Islet precursor cell (in vitro differentiated cells): ENCODE data around the gene KRTAP5-9.

Source experiments
- DNase-seq: peaks from one replicate; pipeline ENCODE4 v3.0.0-alpha.2; 2018

Gene KRTAP5-9, protein sequence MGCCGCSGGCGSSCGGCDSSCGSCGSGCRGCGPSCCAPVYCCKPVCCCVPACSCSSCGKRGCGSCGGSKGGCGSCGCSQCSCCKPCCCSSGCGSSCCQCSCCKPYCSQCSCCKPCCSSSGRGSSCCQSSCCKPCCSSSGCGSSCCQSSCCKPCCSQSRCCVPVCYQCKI

DNA sequence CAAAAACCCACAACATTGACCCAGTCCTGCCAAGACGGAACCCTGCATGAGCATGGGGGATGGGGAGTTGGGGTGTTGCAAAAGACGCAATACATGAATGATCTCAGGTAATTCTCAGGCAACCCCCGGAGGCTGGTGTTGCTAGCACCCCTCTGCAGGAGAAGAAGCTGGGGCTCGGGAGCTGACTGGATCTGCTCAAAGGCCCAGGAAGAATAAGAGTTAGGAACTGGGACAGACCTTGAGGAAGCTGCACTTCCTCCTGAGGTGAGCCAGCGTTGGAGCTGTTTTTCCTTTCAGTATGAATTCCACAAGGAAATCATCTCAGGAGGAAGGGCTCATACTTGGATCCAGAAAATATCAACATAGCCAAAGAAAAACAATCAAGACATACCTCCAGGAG lies at the start of gene KRTAP5-9:
TSS of gene KRTAP5-9 (plus strand) at position 301 of the 400 bp plus-strand sequence. CDS start 238 bp downstream, outside the sequence.
- peak; percentile 34 for DNase-seq

DNA sequence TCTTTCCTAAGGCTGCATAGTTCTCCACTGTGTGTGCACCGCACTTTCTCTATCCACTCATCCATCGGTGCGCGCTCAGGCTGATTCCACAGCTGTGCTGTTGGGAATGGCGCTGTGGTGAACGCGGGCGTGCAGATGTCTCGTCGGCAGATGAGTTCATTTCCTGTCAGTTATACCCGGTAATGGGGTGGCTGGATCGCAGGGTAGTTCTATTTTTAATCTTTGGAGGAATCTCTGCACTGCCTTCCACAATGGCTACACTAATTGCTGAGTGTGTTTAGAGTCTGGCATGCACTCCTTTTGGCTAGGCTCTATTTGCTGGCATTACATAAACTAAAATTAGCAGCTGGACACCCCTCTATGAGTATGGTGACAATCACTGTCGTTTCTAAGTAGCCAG lies 49.1 kb upstream of the KRTAP5-9 start:
- no peak for DNase-seq

DNA sequence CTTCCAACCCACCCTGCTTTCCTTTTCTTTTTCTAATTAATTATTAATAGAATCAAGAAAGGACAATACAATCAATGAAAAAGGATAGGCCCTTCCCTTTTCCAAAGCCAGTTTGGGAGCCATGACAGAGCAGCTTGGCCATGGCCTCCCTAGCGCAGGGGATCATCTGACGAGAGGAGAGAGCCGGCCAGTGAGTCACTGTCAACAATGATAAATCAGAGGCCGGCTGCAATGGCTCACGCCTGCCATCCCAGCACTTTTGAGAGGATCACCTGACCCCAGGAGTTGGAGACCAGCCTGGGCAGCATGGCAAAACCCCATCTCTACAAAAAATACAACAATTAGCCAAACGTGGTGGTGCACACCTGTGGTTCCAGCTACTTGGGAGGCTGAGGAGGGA lies 48.7 kb upstream of the KRTAP5-9 start:
- no peak for DNase-seq

DNA sequence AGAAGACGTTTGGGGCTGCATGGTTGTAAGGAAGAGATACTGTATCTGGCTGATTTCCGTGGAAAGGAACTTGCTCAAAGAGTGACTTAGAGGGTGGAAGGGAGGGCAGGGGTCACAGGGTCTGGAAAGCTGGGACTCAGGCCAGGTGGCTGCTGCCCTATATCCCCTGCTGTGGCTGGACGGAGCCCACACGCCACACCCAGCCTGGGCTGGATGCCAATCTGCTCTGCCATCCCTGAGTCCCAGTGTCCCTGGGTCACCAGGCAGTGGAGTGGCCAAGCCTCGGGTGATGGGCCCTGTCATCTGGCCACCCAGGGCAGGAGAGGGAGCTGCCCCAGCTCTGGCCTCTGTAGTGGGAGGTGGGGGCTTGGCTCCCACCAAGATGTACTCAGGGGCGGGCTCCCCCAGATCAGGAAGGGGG lies 47.6 kb upstream of the KRTAP5-9 start:
- no peak for DNase-seq

DNA sequence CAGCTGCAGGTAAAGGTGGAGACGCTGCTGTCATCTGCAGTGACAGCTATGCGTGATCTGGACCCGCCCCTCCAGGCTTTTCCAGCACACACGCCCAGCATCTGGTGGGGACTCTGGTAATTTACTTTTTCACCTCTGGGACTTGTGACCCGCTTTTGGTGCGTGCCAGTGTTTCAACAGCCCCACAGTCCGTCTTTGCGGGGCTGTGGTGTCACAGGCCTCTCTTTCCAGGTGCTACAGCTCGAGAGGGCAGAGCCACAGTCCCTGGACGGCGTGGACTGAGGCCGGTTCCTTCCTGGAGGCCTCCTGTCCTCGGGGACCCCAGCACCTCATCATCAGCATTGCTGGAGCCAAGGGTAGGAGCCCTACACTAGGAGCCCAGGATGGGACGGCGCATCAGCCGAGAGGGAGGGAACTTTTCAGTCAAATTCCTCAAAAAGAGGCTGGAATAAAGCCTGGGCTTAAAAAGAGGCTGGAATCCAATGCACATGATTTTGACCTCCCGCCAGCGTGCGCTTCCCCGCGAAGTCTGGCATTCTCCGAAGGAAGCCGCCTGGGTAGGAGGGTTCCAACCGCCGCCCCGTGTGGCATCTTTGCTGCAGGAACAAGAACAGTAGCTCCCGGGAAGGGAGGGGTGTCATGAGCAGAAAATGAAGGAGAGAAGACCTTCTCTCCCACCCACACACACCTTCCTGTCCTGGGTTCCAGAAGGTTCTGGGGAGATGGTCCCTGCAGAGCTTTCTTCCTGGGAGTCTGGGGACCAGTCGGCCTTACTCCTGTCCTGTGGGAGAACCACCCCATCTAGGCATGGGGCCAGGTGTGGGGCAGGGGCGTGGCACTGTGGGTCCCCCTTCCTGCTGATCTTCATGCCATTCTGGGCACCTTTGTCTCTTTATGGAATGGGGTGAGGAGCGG lies 46.9 kb upstream of the KRTAP5-9 start:
- DNase-seq: no peak

DNA sequence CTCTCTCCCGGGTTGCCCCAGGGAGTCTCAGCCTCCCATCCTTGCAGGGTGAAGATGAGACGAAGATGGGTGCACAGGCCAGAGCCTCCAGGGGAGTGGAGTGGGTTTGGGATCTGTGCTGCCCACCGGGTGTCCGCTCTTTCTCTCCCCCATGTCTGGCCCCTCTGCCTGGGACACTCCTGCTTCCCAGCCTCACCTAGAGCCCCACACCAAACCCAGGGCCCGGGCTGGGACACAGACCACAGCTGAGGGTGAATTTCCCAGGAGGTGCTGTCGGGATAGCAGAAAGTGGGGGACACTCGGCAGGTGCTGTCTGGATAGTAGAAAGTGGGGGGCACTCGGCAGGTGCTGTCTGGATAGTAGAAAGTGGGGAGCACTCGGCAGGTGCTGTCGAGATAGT lies 46.2 kb upstream of the KRTAP5-9 start:
- DNase-seq: no peak

DNA sequence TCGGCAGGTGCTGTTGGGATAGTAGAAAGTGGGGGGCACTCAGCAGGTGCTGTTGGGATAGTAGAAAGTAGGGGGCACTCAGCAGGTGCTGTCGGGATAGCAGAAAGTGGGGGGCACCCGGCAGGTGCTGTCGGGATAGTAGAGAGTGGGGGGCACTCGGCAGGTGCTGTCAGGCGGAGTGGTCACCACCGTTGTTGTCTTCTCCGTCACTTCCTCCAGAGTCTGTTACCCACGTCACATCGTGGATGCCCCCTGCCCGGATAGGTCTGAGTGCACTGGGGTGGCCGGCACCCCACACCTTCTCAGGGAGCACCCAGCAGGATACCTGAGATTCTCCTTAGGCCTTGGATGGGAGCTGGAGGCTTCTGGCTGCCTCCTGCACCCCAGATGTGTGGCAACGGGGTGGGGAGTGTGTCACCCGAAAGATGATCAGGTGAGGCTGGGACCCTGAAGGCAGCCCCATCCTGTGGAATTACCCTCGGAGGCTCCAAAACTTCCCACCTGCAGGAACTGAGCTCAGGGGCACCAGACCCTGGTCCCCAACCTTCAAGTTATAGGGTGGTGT lies 45.3 kb upstream of the KRTAP5-9 start:
- DNase-seq: no peak

DNA sequence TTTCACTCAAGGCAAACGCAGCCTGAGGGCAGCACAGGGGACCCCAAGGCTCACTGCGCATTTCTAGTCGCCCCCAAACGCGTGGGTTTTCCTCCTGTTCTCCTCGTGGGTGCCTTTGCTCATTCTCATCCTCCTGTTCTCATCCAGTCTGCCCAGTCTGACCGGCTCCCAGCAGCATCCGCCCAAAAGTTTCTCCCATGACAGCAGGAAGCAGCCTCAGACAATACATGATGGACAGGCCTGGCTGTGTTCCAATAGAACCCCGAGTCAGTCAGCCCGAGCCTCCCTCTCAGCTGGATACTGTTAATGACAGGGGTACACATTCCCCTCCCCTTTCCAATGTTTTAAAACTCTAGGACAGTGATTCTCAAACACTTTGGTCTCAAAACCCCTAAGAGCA lies 43.7 kb upstream of the KRTAP5-9 start:
- no peak for DNase-seq

DNA sequence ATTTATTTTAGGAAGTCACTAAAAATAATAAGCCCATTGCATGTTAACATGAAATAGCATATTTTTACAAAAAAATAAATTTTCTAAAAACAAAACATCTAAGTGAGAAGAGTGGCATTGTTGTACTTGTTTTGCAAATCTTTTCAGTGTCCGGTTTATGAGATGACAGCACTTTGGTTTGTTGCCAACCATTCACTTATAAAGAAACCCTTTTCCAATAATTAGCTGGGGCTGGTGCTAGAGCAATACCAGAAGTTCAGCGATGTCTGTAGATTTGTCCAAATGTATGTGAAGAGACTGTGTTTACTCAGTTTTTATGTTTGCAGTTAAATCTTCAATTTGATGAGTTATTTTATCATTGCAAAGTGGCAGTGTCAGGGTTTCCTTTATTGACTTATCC lies 43.2 kb upstream of the KRTAP5-9 start:
- DNase-seq: no peak

DNA sequence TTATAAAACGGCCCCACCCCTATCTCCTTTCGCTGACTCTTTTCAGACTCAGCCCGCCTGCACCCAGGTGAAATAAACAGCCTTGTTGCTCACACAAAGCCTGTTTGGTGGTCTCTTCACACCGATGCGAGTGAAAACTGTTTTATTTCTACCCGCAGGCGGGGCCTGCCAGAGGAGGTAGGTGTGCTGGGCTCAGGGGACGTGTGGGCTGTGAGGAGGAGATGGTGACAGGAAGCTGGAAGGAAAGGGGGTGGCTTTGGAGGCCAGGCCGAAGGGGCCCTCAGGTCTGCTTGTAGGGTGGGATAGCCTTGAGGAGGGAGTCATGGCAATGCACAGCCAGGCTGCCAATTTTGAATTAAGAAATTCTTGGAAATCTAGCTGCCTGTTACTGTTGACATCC lies 42.4 kb upstream of the KRTAP5-9 start:
- no peak for DNase-seq

DNA sequence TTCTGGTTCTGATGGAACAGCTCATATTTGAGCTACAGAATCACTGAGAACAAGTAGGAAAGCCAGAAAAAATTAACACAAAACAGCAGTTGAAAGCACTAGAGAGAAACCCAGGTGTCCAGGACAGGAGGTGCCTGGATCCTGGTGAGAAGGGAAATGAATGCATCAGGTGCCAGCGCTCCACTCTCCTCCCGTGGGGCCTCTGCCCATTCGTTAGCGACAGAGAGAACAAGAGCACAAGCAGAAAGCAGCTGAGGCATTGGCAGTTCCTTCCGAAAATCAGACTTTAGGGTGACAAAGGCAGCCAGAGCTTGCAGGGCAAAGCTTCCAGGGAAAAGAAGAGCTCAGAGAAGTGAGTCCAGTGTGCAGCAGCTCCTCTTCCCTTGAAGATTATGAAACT lies 41.1 kb upstream of the KRTAP5-9 start:
- DNase-seq: no peak

DNA sequence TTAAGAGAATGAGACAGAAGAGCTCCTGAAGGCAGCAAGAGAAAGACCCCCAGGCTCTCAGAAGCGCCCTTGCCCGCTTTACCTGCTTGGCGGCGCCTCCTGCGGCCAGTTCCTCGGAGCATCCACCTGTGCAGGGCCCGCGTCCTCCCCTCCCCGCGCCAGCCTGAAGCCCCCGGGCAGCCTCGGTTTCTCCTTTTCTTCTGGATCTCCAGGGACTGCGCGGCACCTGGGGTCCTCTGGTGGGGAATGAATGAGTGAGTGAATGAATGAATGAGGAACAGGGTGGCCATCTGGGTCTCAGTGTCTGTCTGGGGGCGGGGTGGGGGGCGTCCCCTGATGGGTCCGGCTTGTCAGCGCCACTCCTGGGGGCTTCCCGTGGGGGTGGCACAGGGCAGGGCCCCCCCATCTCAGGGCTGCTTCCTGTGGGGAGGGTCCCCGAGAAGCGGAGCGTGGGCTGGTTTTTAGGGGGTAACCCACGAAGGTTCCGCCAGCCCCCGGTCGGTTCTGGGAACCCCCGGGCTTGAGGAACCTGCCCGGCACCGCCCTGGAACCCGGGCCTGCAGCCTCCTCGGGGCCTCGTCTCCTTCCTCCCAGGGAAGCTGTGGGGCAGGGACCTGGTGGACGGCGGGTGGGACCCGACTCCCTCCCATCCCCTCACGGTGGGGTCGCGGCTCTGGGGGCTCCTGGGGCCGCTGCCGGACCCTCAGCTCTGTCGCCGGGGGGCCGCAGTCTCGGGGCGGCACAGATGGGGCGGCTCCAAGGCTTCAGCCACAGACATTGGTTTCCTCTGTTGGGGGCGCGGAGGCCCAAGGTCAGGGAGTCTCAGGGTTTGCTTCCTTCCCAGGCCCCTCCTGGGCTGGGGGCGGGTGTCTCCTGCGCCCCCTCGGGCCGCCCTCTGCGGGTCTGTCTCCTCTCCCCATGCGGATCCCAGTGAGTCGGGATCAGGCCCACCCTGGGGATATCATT lies 29.4 kb upstream of the KRTAP5-9 start:
- DNase-seq: no peak

DNA sequence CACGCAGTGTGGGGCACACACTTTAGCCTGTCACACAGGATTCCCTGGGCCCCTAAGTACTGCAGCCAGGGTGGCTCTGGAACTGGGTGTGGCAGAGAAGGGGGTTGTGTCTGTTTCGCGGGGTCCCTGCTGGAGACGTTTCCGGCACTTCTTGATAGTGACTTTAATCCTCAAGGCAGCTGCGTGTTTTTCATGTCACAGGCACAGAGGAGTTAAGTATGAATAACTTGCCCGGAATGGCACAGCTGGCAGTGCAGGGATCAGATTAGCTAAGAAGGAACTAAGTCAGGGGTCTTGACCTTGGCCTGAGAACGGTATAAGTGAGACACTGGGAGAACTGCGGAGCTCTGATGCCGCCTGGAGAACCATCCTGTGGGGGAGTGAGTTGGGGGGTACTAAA lies 28.7 kb upstream of the KRTAP5-9 start:
- DNase-seq: no peak

DNA sequence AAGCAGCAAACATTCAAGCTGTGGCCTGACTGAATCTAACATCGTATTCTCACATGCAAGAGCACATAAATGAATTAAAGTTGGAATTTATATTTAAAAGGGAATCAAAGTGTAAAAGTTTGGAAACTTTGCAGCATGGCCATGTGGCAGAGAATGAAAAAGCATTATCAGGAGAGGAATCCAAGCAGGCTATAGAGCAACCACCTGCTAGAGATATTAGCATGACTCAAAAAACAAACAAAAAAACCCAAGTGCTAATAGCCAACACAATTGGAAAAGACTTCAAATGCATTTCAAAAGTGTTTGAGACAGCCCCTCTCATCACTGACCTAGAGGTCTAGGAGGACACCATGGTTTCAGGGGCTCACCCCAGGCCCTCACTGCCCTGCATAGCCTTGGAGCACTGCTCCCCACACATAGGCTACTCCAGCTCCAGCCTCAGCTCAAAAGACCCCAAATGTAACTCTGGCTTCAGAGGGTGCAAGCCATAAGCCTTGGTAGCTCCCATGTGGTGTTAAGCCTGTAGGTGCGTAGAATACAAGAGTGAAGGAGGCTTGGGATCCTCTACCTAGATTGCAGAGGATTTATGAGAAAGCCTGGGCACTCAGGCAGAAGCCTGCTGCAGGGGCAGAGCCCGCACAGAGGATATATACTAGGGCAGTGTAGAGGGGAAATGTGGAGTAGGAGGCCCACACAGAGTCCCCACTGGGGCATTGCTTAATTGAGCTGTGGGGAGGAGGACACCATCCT lies 22.9 kb upstream of the KRTAP5-9 start:
- DNase-seq: no peak

DNA sequence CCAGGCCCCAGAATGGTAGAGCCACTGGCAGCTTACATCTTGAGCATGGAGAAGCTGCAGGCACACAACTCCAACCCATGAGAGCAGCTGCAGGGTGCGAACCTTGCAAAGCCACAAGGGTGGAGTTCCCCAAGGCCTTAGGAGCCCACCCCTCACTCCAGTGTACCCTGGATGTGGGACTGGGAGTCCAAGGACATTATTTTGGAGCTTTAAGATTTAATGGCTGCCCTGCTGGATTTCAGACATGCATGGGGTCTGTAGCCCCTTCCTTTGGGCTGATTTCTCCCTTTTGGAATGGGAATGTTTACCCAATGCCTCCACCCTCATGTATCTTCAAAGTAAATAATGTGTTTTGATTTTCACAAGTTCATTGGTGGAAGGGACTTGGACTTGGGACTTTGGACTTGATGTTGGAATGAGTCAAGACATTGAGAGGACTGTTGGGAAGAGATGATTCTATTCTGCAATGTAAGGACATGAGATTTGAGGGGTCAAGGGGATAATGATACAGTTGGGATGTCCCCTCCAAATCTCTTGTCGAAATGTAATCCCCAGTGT lies 22.2 kb upstream of the KRTAP5-9 start:
- DNase-seq: peak; percentile 5

DNA sequence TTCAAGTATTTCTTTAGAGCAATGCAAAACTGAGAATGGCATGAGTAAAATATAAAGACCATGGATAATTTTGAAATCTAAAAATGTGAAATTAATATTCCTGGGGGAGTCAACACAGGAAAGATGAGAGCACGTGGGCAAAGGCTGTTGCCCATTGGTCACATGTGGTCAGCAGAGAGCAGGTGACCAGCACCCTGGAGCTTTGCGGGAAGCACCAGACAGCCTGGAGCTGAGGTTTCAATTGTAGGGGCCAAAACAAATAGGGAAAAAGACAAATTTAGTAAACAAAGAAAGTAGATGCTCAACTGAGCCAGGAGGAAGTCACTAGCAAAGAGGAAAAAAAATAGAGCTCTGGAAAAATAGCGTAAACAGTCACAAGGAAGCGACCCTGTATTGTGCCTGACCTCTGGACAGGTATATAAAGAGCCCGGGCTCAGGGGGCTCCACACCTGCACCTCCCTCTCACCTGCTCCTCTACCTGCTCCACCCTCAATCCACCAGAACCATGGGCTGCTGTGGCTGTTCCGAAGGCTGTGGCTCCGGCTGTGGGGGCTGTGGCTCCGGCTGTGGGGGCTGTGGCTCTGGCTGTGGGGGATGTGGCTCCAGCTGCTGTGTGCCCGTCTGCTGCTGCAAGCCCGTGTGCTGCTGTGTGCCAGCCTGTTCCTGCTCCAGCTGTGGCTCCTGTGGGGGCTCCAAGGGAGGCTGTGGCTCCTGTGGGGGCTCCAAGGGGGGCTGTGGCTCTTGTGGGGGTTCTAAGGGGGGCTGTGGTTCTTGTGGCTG lies 21.2 kb upstream of the KRTAP5-9 start, which contains the start of gene KRTAP5-7:
TSS of gene KRTAP5-7 (plus strand) at position 472 of the 780 bp plus-strand sequence. CDS start at position 506, 34 bp downstream.
- DNase-seq: peak; percentile 16

DNA sequence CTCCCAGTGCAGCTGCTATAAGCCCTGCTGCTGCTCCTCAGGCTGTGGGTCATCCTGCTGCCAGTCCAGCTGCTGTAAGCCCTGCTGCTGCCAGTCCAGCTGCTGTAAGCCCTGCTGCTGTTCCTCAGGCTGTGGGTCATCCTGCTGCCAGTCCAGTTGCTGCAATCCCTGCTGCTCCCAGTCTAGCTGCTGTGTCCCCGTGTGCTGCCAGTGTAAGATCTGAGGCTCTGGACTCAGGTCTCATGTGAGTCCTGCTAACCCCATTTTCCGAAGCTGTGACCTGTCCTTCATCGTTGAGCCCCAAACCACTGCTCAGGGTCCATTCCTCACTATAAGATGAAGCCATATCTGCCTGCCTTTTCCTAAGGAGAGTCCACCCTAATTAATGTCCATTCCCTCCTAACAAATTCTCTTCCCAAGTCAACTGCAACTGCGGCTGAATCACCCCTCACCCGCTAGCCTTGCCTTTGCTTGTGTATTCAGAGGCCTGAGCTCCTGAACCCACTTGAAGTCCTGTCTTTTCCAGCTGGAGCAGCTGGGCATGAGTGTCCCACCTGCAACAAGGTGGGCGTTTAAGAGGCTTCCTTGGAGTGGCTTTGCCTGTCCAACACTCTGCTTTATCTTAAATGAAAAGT lies 20.5 kb upstream of the KRTAP5-9 start:
- peak; percentile 38 for DNase-seq

DNA sequence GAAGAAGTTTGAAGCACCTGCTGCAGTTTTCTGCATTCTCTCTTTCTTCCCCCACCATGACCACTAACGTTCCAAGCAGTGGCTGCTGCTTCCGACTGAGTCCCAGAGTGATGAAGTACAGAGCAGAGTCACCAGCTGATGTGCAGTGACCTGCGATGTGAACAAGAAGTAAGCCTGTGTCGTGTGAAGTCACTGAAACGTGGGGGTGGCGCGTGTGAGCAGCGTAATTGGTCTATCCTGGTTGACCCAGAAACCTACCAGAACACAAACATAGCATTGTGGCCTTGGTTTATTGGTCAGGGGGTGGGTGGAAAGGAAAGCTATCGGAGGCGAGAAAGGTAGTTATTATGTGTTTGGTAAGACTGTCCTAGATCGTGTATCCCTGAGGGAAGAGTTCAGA lies 17.6 kb upstream of the KRTAP5-9 start:
- peak; percentile 25 for DNase-seq

DNA sequence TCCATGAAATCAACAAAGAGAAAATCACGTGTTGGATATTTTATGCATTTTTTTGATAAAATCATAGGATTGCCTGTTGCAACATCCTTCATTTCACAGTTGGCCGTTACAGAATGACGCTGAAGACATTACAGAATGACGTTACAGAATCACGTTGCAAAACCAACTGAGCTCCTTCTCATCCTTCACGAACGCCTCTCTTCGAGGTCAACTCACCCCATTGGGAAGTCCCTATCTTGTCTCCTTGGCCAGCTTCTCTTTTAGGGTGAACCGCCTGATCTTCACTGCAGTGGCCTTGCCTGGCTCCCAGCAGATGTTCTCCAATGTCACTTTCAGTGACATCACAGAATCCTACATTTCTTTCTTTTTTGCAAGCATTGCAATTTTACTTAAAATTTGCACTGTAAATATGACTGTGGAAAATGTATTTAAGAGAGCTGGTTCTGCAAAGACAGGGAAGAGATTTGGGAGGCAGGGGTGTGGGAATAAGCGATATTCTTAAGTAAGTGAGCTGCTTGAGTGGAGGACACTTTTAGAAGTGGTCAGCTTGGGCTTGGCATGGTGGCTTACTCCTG lies 16.1 kb upstream of the KRTAP5-9 start:
- peak; percentile 6 for DNase-seq
